Astrocyte of the spinal cord (primary cell): ENCODE data around the gene ADAM19.

Experiments
- DNase-seq: peaks from one replicate; pipeline ENCODE4 v3.0.0; 2011; ENCODE audit warnings: low read depth, low spot score
- H3K4me3 ChIP-seq: 2 replicates; pipeline ENCODE4 v1.5.1; 2011; ENCODE audit warnings: low read depth, mild to moderate bottlenecking, low read length, moderate library complexity
- CTCF ChIP-seq: IDR thresholded peaks from 2 replicates; pipeline ENCODE4 v1.5.1; 2012; ENCODE audit warnings: low read depth, mild to moderate bottlenecking, low read length, inconsistent platforms
- in situ Hi-C: cut with HindIII; loops from 2 replicates; pipeline ENCODE4 v1.10.0; 2017; ENCODE audit warnings: low sequenced_read_pairs

ADAM19 gene

GRCh38 chr5:157558681-157559080, 16.9 kb downstream of the ADAM19 start:
- no peak for TF ChIP-seq CTCF
- DNase-seq = no peak
- in situ Hi-C loops = no loop called here
- H3K4me3 ChIP-seq = no peak overlapping the region

- no peak overlapping the region for H3K4me3 ChIP-seq
- no peak for TF ChIP-seq CTCF
- DNase-seq = peak; percentile 94
- in situ Hi-C loops = no loop called here
Observed at GRCh38 chr5:157558041-157558595, 17.5 kb downstream of the ADAM19 start.

- TF ChIP-seq CTCF = no peak
- no peak overlapping the region for H3K4me3 ChIP-seq
- DNase-seq = no peak
- in situ Hi-C loops = no loop called here
Observed at GRCh38 chr5:157556615-157557418, 18.8 kb downstream of the ADAM19 start.

- H3K4me3 ChIP-seq = no peak overlapping the region
- DNase-seq = no peak
- TF ChIP-seq CTCF = no peak
- in situ Hi-C loops = no loop called here
Observed at GRCh38 chr5:157555037-157555640, 20.4 kb downstream of the ADAM19 start.

GRCh38 chr5:157554179-157555036, 21.2 kb downstream of the ADAM19 start:
- in situ Hi-C loops = no loop called here
- no peak for TF ChIP-seq CTCF
- no peak overlapping the region for H3K4me3 ChIP-seq
- DNase-seq = no peak

- H3K4me3 ChIP-seq = no peak overlapping the region
- in situ Hi-C loops = no loop called here
- TF ChIP-seq CTCF = no peak
- DNase-seq = no peak
Observed at GRCh38 chr5:157552650-157553049, 22.9 kb downstream of the ADAM19 start.
